SHP77 (cell line): ENCODE results near the gene EPX.
"Not testable (repeated sequence)": the region's sequence is repeated elsewhere in the genome, so short reads cannot be mapped to it uniquely, and the experiment has no call there.

Experiments used
- DNase-seq, 2 experiments: peaks; one replicate each; lab custom pipeline; 2025; lab: John Stamatoyannopoulos, UW

The EPX gene, protein sequence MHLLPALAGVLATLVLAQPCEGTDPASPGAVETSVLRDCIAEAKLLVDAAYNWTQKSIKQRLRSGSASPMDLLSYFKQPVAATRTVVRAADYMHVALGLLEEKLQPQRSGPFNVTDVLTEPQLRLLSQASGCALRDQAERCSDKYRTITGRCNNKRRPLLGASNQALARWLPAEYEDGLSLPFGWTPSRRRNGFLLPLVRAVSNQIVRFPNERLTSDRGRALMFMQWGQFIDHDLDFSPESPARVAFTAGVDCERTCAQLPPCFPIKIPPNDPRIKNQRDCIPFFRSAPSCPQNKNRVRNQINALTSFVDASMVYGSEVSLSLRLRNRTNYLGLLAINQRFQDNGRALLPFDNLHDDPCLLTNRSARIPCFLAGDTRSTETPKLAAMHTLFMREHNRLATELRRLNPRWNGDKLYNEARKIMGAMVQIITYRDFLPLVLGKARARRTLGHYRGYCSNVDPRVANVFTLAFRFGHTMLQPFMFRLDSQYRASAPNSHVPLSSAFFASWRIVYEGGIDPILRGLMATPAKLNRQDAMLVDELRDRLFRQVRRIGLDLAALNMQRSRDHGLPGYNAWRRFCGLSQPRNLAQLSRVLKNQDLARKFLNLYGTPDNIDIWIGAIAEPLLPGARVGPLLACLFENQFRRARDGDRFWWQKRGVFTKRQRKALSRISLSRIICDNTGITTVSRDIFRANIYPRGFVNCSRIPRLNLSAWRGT

DNA sequence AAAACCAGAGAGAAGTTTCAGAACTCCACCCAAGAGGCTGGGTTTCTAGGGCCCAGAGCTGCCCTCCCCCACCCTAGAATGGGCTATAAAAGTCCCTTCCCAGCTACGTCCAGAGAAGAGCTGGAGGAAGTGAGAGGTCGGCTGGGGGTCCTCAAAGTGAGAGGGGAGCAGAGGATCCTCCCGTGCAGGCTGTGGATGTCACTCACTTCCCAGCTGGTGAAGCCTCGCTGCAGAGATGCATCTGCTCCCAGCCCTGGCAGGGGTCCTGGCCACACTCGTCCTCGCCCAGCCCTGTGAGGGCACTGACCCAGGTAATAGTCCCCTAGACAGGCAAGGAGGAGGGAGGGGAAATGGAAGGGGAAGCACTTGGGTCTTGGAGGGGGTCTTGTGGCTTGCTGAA is at the start of gene EPX:
Gene EPX, plus strand, starts transcription at position 115 of the 400 bp plus-strand sequence. Its CDS starts 121 bp downstream, at position 236.
- DNase-seq = no peak

DNA sequence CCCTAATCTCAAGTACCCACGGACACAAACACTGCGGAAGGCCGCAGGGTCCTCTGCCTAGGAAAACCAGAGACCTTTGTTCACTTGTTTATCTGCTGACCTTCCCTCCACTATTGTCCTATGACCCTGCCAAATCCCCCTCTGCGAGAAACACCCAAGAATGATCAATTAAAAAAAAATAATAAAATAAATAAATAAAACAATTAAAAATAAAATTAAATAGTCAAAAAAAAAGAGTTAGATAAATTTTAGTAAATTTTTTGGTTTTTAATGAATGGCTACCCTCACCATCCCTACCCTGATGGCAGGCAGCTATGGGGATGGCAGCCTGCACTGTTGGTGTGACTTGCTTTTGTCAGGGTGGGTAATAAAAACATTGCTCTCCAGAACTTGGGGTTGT is 49.2 kb upstream of the EPX start:
- not testable (repeated sequence) for DNase-seq

DNA sequence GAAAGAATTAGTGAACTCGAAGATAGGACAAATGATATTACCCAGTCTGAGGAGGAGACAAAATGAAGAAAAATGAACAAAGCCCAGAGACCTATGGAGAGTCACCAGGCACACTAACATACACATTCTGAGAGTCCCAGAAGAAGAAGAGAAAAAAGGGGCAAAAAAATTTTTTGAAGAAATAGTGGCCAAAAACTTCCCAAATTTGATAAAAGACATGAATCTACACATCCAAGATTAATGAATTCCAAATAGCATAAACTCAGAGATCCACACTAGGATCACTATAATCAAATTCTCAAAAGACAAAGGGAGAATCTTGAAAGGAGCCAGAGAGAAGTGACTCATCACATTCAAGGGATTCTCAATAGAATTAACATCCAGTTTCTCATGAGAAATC is 47.7 kb upstream of the EPX start:
- DNase-seq = no peak

DNA sequence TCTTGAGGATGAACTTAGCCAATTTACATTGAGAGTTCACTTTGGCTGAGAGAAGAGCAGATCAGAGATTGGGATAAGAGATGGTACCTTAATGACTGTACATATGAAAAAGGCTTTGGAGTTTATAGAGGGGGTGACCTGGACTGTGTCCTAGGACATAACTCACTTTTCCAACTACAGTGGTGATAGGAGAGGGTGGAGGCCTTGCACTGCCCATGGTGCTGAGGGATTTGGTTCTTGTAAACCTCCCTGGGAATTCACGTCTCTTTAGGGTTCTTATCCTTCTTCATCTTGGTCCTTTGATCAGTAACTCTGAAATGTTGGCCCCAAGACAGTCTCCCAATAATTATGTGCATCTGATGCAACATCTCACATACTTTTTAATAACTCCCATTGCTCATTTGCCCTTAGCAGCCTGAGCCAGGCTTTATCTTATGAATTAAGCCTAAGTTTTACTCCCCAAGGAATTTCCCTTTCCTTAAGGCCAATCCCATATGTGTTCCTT is 44.5 kb upstream of the EPX start, which contains the start of gene OR4D1:
Gene OR4D1, plus strand, starts transcription at position 455 of the 505 bp plus-strand sequence. CDS start 6,770 bp downstream, outside the sequence.
- no peak for DNase-seq

DNA sequence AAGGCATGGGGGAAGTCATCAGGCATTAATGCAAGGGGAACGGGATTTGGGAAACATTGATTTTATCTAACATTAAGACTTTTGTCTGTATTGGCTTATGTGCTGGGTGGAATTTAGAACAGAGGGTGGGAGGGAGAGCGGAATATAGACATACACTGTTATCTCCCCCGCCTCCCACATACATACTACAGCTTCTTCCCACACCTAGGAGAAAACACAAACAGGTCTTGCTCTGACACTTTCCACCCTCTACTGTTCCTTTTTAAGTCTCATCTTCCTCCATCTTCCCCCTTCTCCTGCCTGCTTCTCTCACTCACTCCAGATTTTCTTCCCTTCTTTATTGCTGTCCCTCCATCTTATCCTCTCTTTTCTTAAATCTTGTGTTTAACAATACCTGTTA is 43.9 kb upstream of the EPX start:
- DNase-seq = no peak

DNA sequence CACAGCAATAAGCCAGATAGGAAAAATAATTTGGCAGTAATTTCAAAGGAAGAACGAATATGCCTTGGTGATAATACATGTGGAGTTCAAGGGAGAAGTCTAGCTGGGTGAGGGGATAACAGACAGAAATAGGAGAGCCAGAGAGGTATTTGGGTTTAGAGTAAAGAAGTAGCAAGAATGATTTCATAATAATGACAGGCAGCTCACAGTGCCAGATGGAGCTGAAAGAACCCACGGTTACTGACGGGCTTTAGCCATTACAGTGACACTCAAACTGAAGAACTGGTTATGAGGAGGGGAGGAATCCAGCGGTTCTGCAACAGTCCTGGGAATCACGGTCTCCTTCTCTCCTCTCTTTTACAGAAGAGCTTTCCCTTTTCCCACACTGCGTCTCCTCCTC is 42.1 kb upstream of the EPX start:
- DNase-seq = no peak

DNA sequence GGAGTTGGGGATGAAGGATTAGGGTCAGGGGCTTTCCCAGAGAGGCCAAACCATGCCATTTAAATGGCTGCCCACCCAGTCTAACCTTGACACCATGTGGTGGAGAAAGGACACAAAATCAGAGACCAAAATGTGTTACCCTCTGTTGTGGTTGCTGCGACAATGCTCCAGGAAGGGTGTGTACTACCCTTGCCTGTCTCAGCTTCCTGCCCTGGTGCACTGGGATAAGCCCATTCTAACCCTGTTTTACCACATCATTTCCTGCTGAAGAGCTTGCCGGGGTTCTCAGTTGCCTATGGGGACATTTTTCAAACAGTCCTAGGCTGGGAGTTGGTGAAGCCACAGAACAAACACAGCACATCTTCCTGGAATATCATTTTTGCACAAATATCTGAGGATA is 39.5 kb upstream of the EPX start:
- no peak for DNase-seq

DNA sequence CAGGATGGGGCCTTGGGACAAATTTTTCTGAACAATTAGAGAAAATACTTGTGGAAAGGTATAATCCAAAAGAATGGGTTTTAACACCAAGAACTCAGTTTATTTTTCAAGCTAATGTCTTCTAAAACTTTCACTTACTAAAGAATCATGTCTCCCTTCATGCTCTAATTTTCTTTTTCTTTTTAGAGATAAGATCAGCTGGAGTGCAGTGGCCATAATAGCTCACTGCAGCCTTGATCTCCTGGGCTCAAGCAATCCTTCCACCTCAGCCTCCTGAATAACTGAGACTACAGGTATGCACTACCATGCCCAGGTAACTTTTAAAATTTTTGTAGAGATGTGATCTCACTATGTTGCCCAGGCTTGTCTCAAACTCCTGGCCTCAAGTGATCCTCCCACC is 38.9 kb upstream of the EPX start:
- DNase-seq = no peak

DNA sequence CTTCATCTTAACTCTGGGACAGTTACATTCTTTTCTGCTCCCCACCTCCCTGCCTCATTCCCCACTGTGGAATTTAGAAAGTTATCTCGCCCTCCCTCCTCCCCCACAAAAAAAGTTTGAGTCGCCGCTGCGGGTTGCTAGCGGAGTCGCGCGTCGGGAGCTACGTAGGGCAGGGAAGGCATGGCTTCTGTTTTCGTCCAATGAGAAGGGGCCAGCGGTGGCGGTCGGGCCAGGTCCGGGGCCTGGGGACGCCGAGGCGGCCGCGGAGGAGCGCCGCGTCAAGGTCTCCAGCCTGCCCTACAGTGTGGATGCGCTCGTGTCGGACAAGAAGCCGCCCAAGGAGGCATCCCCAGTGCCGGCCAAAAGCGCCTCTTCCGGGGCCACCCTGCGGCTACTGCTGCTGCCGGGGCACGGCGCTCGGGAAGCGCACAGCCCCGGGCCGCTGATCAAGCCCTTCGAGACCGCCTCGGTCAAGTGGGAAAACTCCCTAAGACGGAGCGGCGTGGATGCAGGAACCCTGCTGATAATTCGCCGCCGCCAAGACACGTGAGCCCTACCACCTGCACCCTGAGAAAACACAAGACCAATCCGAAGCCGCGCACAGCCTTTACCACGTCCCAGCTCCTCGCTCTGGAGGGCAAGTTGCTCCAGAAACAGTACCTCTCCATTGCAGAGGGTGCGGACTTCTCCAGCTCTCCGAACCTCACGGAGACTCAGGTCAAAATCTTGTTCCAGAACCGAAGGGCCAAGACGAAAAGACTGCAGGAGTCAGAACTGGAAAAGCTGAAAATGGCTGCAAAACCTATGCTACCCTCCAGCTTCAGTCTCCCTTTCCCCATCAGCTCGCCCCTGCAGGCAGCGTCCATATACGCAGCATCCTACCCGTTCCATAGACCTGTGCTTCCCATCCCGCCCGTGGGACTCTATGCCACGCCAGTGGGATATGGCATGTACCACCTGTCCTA is 35.4 kb upstream of the EPX start:
- no peak for DNase-seq

DNA sequence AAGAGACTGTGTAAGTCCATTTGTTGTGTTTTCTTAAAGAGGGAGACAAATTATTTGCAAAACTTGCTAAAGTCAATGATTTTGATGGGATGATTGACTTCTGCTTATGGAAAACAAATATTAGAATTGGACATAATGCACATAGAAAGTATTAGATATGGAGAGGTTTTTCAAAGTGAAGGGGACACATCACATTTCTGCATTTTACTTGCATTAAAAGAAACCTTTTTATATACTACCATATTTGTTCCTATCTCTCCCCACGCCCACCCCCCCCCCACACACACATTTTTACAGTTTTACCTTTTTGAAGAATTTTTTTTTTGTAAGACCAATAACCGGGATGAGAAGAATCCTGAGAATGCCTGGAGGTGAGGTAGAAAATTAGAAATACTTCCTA is 34.3 kb upstream of the EPX start:
- no peak for DNase-seq

DNA sequence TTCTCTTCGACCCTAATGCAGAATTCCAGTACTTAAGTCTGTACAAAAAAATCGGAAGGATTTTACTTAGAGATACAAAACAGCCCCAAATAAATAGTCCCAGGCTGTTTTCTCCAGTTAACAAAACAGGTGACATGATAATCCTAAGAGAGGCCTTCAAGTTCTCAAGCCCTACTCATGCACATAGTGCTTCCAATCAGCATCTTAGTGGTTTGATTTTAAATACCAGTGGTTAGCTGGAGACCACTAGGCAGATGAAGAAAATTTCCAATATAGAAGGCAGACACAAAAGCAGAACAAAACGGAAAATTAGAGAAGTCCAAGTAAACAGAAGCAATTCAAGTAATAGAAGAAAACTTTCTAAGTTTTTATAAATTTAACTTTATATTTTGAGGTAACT is 31.0 kb upstream of the EPX start:
- DNase-seq = no peak

DNA sequence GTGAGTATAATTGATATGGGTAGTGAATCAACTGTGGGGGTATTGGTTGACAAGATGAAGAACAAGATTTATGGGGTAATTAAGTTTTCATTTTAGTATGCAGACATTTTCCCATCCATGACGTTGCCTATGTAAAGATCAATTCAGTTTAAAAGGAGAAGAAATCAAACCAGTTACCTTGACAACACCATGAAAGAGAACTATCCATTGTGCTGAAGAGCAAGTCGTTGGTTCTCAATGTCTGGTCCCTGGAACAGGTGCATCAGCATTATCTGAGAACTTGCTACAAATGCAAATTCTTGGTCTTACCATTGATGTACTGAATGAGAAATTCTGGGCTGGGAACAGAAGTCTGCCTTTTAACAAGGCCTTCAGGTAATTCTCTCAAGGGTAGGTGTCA is 26.5 kb upstream of the EPX start:
- DNase-seq = no peak

DNA sequence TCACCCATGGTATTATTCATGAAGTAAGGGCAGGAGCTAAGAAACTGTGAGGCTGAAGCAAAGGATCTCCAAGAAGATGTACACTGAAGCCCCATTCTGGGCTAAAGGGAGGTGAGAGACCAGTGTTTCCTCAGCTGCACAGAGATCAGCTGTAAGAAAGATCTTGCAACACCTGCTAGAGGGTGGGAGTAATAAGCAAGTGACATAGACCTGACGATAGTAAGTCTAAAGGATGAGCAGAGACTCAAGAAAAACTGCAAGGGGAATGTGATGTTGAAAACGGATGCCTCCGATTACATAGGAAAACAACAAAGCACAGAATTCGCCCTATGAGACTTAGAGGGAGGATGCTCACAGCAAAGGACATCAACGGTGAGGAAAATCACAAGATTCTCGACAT is 25.8 kb upstream of the EPX start, which contains the start of gene OR4D2:
Gene OR4D2, plus strand, starts transcription at position 301 of the 400 bp plus-strand sequence. CDS start 2,674 bp downstream, outside the sequence.
- DNase-seq = no peak

DNA sequence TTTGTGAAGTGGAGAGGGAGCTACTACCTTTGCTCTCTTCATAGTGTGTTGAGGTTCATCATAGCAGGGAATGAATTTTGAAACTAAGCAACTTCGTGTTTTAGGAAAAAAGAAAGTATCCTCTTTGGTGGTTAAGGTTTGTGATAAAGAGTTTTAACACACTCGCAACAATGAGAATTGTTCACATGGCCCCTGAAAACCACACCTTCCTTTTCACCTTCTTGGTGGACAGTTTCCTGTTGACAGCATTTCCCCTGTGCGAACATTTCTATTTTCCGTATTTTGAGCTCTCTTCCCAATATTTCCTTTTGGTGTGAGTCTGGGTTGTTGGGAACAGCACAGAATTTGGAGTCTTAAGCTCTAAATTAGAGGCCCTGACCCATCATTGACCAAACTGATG is 21.9 kb upstream of the EPX start:
- DNase-seq = no peak

DNA sequence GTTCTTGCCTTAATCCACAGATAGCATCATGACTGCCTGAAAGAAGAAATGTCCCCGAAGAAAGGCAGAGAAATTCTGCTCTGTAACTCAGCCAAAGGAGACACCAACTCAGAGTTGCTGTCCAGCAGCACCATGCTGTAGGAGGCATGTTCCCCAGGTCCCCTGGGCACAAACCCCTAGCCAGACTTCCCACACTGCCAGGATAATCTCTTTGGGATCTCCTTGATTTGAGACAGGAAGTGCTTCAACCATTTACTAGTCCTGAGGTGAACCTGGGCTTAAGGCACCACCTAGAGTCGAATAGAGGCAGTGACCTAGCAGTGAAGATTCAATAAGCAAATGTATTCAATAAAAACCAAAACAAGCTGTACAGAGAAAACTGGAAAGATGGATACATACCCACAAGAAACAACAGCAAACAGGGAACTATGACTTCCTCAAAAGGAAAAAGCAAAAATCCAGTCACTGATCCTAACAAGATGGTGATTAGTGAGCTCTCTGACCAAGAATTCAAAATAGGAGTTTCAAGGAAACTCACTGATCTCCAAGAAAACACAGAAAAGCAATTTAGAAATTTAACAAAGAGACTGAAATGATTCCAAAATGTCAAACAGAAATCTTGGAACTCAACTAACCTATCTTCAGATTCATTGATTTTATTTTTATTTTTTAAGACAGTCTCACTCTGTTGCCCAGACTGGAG is 20.0 kb upstream of the EPX start:
- DNase-seq = peak; percentile 33 to 63

DNA sequence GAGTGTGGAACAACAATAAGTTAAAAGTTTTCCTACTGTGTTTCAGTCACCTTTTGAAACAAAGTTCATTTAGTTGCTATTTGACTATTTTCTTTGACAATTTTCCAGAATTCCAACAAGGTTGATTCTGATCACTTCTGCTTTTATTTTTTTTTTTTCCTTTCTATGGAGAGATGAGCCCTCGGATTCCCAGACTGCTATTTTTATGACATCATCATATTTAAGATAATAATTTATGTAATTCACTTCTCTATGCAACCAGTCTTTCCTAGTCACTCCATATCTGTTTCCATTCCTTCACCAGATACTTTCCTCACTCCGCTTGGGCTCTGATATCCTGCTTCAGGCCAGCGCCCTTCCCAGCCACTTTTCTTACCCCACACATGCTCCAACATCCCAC is 17.7 kb upstream of the EPX start:
- no peak for DNase-seq

DNA sequence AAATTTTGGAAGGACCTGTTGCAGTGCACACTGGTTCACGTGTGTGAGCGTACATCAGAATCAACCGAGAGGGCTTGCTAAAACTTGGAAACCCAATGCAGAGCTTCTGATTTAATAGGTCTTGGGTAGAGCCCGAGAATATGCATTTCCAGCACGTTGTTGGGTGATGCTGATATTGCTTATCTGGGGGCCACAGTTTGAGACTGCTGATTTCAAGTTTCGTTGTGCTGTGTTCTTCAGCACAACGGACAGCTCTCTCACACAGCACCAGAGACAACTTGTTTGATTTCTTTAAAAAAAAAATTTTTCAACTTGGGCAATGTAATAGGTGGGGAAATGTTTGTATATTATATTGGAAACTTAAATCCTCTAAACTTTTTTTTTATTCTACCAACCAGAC is 16.3 kb upstream of the EPX start:
- no peak for DNase-seq

DNA sequence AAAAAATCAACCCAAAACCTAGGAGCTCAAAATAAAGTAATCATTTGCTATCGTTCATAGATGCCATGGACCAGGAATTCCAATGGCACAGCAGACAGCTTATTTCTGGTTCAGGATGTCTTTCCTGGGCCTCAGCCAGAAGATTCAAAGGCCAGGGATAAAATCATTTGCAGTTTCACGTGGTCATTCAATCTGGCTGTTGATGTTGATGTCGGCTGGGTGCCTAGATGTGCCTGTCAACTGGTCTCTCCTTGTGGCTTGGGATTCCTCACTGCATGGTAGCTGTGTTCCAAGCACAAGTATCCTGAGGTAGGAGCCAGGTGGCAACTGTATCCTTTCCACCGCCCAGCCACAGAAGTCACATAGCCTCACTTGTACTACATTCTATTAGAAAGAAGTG is 10.7 kb upstream of the EPX start:
- DNase-seq = no peak

DNA sequence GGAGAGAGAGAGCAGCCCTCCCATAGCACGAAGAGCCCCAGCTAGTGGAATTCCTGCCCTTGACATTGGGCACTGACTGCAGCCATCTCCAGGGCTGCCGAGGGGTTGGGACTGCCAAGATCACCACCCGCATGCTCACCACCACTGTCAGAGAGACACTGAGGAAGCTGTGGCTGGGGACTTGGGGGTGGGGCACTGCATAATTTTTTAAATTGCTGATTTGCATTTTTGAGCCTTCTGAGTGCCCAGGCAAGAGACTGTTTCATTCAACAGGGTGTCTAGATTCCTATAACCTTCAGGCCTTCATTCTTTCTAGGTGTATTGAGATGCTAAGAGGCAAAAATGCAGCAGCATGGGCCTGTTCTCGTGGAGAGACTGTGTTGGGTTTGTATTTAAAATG is 9.0 kb upstream of the EPX start:
- no peak for DNase-seq

DNA sequence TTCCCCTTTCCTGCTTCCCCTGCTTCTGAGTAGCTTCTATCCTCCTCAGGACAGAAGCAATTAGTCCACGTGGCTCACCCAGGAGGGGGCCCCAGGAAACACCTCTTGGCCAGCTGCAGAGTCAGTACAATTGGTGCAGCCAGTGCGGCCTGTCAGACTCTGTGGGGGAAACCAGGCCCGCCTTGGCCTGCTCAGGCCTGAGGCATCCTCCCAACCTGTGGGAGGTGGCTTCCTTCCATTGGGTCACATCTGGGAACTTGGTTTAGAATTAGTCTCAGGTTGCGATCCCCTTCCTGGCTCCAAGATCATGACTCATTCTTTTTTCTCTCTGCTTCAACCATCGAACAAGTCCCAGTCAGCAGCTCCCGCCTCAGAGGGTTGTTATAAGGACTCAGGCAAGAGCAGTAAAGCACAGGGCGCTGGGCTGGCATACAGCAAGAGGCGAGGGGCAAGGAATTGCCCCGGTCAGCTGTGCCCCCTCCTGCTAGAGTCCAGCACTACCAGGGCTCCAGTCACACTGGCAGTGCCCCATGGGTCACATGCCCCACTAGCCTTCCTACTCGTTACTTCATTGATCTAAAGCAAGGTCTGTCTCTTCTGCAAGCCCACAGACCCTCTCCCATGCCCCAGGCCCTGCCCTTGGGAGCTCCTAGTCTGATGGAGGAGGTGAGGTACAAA is 8.1 kb upstream of the EPX start:
- no peak for DNase-seq
